Muscle of arm (tissue), 12 donors: ENCODE results near the gene FSTL5. TPM values are rescaled to one million over a fixed set of nuclear protein-coding genes. Genes with fewer than 3 reads are reported as not detected.

Experiments
- DNase-seq: peaks from one replicate; pipeline ENCODE4 v3.0.0-alpha.2; 2013
- polyA plus RNA-seq, 12 donors: library from polyadenylated mRNA; unstranded; fragments of 120-200 nt; gene quantifications; one replicate each; pipeline ENCODE4 v1.2.1, GENCODE V29; 2013; ENCODE audit not compliant: insufficient read length in 12 of 12

Gene FSTL5
- polyA plus RNA-seq, 12 donors: 1.3 to 8.6 (median 5.2) TPM; not detected in 1

- no peak for DNase-seq
Measured at GRCh38 chr4:161342881-161343568, 820.8 kb downstream of the FSTL5 start.

DNA sequence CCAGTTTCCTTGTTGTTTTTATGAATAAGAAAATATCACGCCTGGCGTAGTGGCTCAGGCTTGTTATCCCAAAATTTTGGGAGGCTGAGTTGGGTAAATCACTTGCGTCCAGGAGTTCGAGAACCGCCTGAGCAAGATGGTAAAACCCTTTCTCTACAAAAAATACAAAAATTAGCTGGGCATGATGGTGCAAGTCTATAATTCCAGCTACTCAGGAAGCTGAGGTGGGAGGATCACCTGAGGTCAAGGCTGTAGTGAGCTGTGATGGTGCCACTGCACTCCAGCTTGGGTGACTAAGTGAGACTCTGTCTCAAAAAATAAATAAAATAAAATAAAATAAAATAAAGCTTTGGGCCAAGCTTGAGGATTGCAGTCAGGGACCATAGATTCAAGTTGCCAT lies 827.2 kb downstream of the FSTL5 start:
- DNase-seq: no peak

GRCh38 chr4:161336016-161336530 lies 827.7 kb downstream of the FSTL5 start:
- DNase-seq: no peak
